22Rv1 (cell line): ENCODE data around the gene OR2L8.

Experiments used
- H3K27ac ChIP-seq: fragments of 450-650 bp; 2 replicates; pipeline ENCODE4 v1.5.1; 2017
- ZFX ChIP-seq: fragments of 450-650 bp; IDR thresholded peaks from 2 replicates; pipeline ENCODE4 v1.6.1; 2017; ENCODE audit warnings: antibody characterized with exemption, borderline replicate concordance
- TF ChIP-seq, protein P1 (sequence below): fragments of 450-650 bp; IDR thresholded peaks from 2 replicates; pipeline ENCODE4 v1.5.1; 2017; ENCODE audit warnings: mild to moderate bottlenecking

Gene OR2L8

DNA sequence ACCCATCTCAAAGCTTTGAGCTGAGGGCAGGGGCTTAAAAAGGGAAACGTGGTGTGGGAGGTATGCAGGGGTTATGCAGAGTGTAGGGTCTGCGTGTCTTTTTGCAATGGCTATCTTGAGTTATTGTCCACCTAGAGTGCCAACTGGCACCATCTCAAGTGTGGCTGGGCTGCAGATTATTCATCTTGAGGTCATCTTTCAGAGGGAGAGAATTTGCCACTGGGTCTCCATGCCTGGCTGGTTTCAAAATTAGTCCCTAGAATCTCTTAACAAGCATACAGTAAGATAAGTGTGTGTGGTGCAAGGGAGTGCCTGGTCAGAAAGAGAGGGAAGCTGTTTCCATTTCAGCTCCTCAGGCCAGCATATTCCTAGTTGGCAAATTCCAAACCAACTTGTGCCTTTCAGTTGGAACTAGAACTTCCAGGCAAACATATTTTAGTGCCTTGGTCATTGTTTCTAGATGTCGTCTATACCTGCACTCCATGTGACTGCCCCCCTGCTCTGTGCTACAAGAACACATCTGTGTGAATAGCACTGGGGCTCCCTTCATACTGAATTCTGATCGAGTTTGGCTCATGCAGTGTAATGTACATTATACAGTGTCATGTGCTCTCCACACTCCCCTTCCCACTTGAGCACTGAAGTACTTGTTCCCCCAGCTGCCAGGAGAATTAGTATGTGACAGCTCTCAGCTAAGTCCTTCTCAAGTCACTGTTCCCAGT is 33.6 kb upstream of the OR2L8 start:
- no peak for TF ChIP-seq ZFX
- TF ChIP-seq, protein P1, sequence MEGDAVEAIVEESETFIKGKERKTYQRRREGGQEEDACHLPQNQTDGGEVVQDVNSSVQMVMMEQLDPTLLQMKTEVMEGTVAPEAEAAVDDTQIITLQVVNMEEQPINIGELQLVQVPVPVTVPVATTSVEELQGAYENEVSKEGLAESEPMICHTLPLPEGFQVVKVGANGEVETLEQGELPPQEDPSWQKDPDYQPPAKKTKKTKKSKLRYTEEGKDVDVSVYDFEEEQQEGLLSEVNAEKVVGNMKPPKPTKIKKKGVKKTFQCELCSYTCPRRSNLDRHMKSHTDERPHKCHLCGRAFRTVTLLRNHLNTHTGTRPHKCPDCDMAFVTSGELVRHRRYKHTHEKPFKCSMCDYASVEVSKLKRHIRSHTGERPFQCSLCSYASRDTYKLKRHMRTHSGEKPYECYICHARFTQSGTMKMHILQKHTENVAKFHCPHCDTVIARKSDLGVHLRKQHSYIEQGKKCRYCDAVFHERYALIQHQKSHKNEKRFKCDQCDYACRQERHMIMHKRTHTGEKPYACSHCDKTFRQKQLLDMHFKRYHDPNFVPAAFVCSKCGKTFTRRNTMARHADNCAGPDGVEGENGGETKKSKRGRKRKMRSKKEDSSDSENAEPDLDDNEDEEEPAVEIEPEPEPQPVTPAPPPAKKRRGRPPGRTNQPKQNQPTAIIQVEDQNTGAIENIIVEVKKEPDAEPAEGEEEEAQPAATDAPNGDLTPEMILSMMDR: no peak
- no peak overlapping the region for H3K27ac ChIP-seq

DNA sequence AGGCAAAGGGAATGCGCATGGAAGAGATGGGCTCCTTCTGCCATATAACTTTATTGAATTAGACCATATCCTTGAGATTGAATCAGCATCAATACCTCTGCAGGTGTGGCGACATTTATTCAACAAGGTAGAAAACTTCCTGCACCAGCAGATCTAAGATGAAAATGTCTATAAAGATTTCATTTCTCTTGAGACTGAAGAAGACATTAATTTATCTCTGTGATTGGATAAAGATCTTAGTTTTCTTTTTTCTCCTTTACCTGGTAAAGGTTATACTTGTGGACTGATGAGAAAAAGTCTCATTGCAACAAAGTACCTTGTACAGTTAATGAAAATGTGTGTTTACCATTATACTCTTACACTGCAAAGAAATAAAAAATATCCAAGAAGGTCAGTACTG is 28.7 kb upstream of the OR2L8 start, which contains the start of gene OR2T8:
TSS of gene OR2T8 (plus strand) at position 301 of the 400 bp plus-strand sequence. CDS start 766 bp downstream, outside the sequence.
- H3K27ac ChIP-seq: no peak within 1 kb of the TSS
- TF ChIP-seq, protein P1: no peak
- no peak for TF ChIP-seq ZFX

DNA sequence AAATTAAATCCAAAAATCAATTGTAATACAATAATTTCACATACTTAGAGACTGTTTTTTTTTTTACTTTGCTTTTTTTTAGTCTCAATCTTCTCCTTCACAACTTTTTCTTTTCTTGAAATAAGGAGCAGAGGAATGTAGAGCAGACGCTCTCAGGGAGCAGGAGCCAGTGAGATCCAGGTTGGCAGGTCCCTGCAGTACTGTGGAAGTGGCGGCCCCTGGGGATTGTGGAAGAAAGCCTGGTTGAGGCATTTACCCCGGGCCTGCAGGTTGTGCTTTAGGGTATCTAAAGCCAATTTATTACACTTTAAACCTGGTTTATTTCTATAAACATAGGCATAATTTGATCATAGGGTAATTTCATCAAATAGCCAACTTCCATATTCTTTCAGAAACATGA is 24.7 kb upstream of the OR2L8 start:
- H3K27ac ChIP-seq: no peak overlapping the region

DNA sequence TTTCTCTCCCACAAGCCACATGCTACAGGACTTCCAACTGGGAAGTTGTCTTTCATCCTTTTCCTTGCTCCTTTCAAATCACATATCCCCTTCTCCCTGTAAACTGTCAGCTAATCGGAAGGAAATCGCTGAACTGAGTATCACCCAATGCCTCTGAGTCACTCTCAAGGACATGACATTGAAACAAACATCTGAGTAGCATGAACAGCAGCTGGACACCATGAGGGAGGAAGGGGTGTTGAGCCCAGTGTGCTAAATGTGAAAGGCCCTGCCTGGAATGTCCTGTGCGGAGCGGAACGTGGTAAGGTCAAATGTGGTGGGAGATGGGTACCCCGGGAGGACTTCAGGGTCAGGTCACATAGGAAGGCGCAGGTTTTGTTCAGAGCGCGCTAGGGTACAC is 23.8 kb upstream of the OR2L8 start, which contains the start of gene OR2AJ1:
TSS of gene OR2AJ1 (plus strand) at position 22 of the 400 bp plus-strand sequence. CDS start 8,880 bp downstream, outside the sequence.
- no peak within 1 kb of the TSS for H3K27ac ChIP-seq
- no peak for TF ChIP-seq ZFX
- TF ChIP-seq, protein P1: no peak

More for the DNA sequence above, 24.7 kb upstream of the OR2L8 start:
- no peak for TF ChIP-seq ZFX
- TF ChIP-seq, protein P1: no peak

DNA sequence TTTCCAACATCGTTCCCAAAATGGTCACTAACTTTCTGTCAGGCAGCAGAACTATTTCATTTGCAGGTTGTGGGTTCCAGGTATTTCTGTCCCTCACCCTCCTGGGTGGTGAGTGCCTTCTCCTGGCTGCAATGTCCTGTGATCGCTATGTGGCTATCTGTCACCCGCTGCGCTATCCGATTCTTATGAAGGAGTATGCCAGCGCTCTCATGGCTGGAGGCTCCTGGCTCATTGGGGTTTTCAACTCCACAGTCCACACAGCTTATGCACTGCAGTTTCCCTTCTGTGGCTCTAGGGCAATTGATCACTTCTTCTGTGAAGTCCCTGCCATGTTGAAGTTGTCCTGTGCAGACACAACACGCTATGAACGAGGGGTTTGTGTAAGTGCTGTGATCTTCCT is 14.7 kb upstream of the OR2L8 start:
- no peak for TF ChIP-seq ZFX
- TF ChIP-seq, protein P1: no peak
- no peak overlapping the region for H3K27ac ChIP-seq

DNA sequence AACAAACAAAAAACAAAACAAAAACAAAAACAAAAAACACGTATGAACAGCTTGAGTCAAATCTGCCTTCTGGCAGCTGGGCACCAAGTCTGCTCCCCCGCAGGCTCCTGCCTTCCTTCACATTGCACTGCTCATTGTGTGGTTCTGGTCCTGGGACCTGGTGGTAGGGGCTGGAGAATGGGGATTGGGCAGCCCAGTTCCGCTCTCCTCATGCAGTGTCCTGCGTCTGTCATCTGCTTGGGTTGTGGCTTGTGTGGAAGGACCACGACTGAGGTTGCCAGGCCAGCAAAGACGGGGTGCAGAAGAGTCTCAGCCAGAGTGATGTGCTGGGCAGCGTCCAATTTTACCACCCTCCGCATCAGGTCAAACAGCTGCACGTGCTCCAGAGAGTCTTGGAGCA is 12.9 kb upstream of the OR2L8 start:
- no peak overlapping the region for H3K27ac ChIP-seq
- TF ChIP-seq, protein P1: no peak
- no peak for TF ChIP-seq ZFX

DNA sequence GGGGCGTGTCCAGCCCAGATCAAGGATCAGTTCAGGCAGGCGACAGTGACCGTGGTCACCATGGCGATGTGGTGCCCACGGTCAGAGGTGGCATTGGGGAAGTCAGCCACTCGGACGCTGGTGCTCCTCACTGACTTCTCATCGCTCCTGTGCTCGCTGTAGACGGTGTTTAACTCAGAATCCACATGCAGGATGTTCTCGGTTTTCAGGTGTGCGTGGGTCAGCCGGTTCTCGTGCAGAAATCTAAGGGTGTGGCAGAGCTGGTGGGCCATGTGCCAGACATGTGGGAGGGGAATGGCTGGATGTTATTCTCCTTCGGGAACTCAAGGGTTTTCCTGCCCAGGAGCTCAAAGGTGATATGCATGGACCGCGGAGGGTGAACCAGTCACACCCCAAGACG is 12.2 kb upstream of the OR2L8 start:
- no peak overlapping the region for H3K27ac ChIP-seq
- TF ChIP-seq, protein P1: no peak
- TF ChIP-seq ZFX: no peak
